ENCODE results near the gene PFDN1.

DNA sequence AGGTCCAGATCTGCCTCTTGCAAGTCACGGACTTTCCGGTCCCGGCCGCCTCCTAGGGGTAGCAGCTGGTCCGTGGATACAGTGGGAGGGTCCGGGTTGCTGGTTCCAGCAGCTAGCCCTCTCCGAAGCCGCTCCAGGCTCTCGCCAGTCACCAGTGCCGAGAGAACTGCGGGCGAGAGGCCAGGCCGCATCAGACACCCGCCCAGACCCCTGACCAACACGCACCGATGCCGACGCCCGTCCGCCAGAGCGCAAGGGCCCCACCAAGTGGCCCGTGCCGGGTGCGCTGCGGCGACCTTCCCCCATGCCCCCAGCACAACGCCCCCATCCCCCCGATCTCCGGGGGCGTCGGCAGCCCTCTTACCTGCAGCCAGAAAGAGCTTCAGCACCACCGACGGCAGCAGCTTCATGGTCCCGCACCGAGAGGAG lies 43.0 kb upstream of the PFDN1 start:
- no peak for TF ChIP-seq CTCF (conservative IDR thresholded peaks at IDR 0.05)
- TF ChIP-seq EZH2 (IDR thresholded peaks at IDR 0.05; ENCODE audit: low read depth), result no peak
